Fibroblast of lung (primary cell): ENCODE results near the gene PRDX3.

Source experiments
- CTCF ChIP-seq, 2 donors: IDR thresholded peaks in 1 of 2; conservative IDR thresholded peaks in 1 of 2; 1 replicate in 1 of 2; 2 replicates in 1 of 2; pipeline ENCODE4 v1.5.1; 2011 to 2012; ENCODE audit warnings: low read length in 2 of 2, control low read depth in 1 of 2, inconsistent platforms in 1 of 2, low read depth in 1 of 2, mild to moderate bottlenecking in 1 of 2
- EZH2 ChIP-seq: IDR thresholded peaks from 2 replicates; pipeline ENCODE4 v1.5.1; 2012; ENCODE audit warnings: low read length, control low read depth, mild to moderate bottlenecking; ENCODE audit errors: missing control alignments

GRCh38 chr10:119199231-119199992 lies 20.8 kb upstream of the PRDX3 start:
- TF ChIP-seq EZH2 (no peak), CTCF (conservative IDR thresholded peaks at IDR 0.05 in 1 of 2, IDR thresholded peaks at IDR 0.05 in 1 of 2; ENCODE audit: low read depth in 1 of 2, low read length in 2 of 2) (peak; percentile 88 to 92)
